ENCODE measurements around the gene ELP6.

DNA sequence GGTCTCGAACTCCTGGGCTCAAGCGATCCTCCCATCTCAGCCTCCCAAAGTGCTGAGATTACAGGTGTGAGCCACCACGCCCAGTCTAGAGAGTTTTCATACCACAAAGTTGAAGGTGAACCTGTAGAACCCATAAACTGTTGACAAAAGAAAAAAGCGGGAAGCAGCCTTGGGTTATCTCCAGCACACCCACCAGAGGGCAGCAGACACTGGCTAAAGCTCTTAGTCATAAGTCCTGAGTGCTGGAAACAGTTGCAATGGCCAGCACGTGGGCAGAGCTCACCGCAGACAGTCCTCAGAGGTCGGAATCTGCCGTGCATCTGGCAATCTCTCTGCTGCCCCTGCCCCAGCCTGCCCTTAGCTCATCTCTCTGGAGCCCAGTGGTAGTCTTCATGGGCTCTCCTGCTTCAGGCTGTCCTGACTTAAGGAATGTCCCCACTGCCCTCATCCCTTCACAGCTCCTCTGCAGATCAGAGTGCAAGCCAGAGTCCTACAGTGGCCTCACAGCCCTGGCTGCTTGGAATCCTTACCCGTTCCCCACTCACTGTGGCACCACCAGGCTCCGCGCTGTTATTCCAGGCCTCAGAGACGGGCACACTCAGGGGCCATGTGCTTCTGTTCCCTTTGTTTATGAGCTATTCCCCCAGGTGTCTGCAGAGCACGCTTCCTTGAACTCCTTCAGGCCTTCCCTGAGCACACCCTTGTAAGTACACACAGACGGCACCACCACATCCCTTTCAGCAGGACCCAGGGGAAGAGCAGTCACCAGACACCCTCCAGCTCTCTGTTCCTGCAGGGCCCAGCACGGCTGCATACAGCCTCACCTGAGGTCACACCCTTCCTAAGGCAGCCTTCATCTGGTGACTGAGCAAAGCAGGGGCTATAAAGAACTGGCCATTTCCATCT, 8.8 kb upstream of the ELP6 start:
- TF ChIP-seq NR3C1 (CRISPR knock-in tag; conservative IDR thresholded peaks at IDR 0.05; ENCODE audit: low read depth): no peak
- no peak for TF ChIP-seq PREB (CRISPR knock-in tag; IDR thresholded peaks at IDR 0.05; ENCODE audit: borderline replicate concordance)
- TF ChIP-seq CTCF (IDR thresholded peaks at IDR 0.05): peak; percentile 91
- TF ChIP-seq ZNF121 (CRISPR knock-in tag; IDR thresholded peaks at IDR 0.05): no peak
- TF ChIP-seq USF1 (CRISPR knock-in tag; IDR thresholded peaks at IDR 0.05): peak; percentile 70
- TF ChIP-seq AR (CRISPR knock-in tag; IDR thresholded peaks at IDR 0.05): no peak
- no peak for TF ChIP-seq TCF7 (CRISPR knock-in tag; IDR thresholded peaks at IDR 0.05; ENCODE audit: low read depth)
- no peak for TF ChIP-seq SOX15 (CRISPR knock-in tag; IDR thresholded peaks at IDR 0.05)

Measured in WTC11 (cell line).